HG02970 (cell line): Measurements from ENCODE around the gene MRPL24.
"Not testable (repeated sequence)": the region's sequence is repeated elsewhere in the genome, so short reads cannot be mapped to it uniquely, and the experiment has no call there.

Experiments
- ATAC-seq: cut with Tn5 transposase; IDR thresholded peaks from one replicate; pipeline ENCODE4 v1.9.1; 2021; ENCODE audit warnings: mild to moderate bottlenecking, moderate library complexity, moderate number of reproducible peaks; ENCODE audit not compliant: unreplicated experiment, low FRiP score

Gene MRPL24

DNA sequence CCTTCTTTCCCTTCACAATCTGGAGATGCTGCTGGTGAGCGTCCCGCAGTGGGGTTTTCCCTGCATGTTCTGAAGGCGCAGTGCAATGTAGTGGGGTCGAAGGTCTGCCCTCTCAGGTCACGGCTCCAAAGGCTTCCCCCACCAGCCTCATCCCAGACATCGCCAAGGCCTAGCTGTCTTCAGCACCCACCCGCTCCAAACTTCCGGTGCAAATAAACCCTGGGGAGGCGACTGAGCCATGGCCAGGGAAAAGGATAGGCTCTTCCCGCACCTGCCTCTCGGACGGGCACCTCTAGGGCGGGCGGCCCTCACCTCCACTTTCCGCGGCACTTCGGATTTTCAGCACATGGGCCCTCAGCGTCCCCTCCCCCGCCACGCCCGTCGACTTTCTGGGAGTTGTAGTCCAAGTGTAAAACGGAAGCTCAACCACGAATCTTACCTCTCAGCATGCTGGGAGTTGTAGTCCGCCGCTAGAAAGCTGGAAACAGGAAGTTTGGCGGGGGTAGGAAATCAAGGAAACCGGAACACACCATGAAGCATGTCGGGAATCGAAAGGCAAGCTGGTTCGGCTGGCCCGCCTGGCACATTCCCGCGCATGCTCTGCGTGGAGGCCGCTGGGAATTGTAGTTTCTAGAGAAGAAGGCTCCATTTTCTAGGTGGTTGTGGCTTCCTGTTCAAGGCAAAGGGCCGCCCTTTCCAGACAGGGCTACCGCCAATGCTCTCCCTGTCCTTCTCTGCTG lies at the start of gene MRPL24:
Gene MRPL24 (minus strand): TSS at position 348 of the 740 bp plus-strand sequence. CDS start 2,384 bp downstream, outside the sequence.
- peak; percentile 81 for ATAC-seq

DNA sequence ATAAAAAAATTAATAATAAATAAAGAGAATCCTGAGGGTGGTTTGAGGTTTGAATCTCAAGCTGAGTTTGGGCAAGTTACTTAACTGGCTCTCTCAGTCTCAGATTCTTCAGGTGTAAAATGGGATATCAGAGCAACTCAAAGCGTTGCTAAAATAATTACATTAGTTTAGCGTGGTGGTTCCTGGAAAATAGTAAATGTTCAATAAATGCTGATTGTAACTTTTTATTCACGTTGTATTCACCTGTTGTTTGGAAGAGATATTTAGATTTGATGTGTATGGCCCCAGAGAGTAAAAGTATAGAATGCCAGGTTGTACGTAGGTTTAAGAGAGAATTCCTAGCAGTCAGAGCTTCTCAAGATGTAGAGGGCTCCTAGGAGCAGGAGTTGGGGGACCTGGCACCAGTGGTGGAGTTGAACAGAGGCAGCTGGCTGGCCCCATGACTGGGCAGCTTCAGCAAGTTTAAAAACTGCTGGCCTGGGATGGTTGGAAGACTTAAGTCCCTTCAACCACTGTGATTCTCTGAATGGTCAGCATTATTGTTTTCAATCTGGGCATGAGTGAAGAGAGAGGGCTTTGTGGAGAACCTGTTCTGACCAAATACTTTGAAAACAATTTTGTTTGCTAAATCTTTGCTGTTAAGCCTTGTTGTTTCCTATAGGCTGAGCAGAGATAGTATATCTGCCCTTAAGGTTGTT lies 48.9 kb upstream of the MRPL24 start:
- ATAC-seq: no peak

GRCh38 chr1:156788136-156788535 lies 47.2 kb upstream of the MRPL24 start:
- ATAC-seq: no peak

GRCh38 chr1:156786640-156787039 lies 45.8 kb upstream of the MRPL24 start:
- no peak for ATAC-seq

DNA sequence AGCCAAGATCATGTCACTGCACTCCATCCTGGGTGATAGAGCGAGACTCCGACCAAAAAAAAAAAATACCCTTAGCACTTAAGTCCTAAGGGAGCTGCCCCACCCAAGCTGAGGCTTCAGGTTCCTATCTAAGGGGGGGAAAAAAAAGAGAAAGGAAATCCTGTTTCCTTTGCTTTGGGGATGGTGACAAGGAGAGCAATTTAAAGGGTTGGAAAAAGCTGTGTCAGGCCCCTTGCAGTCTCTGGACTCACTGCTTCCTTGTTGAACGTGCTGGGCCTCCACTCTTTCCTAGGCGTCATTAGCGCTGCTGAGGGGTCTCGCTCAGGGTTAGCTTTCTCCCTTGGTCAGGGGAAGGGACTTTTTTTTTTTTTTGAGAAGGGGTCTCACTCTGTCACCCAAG lies 44.6 kb upstream of the MRPL24 start:
- ATAC-seq: no peak

GRCh38 chr1:156781585-156782186 lies 40.8 kb upstream of the MRPL24 start:
- no peak for ATAC-seq

DNA sequence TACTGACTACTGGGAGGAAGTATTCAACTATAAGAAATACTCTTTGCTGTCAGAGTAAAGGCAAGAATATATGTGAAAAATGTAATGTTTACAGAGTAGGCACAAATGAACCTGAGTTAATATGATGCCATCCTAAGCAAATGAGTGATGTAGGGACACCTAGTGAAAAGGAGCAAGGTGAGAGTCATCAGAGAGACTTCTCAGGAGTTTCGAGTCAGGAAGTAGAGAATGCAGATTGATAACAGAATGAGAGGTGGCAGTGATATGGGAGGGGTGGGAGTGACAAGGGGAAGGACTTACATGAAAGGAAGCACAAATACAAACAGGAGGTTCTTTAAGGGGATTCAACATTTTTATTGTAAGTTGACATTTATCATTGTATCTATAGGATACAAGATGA lies 36.7 kb upstream of the MRPL24 start:
- ATAC-seq: no peak

DNA sequence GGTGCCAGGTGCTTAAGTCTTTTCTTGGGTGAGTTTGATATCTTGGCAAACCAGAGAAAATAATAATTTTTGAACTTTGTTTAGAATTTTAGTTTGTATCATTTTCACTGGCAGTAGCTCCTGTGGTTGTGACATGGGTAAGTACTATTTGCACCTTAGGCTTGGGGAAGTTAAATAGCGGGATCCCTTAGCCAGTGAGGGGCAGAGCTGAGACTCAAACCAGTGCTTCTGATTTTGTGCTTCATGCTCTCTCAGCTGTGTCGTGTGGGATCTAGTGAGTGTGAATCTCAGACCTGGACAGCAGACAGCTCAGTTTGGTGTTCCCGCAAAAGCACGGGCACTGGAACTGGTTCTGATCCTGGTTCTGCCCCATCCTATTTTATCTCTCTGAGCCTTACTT lies 36.1 kb upstream of the MRPL24 start:
- no peak for ATAC-seq

- ATAC-seq: no peak
These were observed 34.9 kb upstream of the MRPL24 start for GRCh38 chr1:156775799-156776198.

GRCh38 chr1:156773607-156774006 lies 32.7 kb upstream of the MRPL24 start:
- no peak for ATAC-seq

GRCh38 chr1:156772728-156773497 lies 32.0 kb upstream of the MRPL24 start:
- no peak for ATAC-seq

DNA sequence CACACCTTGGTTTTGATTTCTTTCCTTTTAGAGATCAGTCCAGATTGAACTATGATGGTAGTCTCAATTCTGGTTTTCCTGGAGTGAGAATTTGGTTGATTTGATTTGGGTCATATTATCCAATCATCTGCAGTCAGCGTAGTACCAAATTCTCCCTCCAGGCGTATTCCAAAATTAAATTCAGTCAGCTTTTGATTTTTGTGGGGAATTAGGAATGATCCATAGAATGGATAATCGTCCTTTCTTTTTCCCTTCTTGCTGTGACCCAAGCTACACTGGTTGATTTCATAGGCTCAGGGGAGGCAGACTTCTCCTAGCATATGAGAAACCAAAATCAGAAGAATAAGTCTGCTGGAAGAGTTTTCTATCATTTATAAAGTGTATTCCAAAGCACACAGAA lies 31.3 kb upstream of the MRPL24 start:
- ATAC-seq: no peak

DNA sequence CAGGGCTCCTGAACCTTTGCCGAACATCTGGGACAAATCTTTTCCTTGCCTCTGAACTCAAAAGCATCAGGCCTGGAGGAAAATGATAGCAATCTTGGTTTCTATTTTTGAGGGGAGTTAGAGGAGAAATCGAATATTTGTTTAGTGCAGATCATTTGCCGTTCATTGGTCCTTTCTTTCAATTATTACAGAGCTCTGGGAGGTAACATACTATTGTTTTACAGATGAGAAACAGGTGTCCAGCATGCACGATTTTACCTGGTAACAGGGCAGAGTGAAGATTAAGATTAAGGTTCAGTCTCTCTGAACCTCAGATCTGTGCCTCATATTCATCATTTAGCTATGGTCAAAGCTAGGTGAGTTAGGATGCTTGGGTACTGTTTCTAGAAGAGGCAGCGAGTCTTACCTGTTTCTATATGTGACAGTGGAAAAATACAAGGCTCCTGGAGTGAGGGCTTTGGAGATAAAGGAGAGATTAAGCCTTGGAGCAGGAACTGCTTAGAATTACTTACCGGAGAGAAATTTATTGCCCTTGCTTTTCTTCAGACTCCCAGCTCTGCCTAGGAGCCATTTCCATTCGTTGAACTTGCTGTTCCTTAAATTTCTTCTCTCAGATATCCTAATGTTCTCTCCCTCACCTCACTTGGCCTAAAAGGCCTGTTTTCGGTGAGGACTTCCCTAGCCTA lies 27.9 kb upstream of the MRPL24 start:
- no peak for ATAC-seq

DNA sequence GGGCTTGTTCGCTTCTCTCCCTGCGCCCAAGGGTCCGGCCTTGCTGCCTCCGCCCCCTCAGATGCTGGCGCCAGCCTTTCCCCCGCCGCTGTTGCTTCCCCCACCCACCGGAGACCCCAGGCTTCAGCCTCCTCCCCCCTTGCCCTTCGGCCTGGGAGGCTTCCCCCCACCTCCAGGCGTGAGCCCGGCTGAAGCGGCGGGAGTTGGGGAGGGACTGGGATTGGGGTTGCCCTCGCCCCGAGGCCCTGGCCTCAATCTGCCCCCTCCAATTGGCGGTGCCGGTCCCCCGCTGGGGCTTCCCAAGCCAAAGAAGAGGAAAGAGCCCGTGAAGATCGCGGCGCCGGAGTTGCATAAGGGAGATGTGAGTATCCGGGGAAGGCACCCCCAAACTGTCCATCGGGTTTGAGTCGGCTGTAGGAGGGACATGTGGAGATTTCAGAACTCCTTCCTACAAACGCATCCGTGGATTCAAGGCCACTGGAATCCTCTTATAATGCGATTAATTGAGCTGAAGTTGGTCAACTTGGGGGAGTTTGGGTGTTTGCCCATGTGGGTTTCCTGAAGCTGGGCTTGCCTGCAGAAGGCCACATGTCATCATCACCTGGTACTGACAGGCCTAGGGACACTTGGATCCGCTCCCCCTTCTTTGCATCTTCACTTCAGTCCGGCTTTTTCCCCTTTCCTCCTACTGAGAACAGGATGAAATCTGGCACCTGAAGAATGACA lies 27.2 kb upstream of the MRPL24 start:
- peak; percentile 4 for ATAC-seq

DNA sequence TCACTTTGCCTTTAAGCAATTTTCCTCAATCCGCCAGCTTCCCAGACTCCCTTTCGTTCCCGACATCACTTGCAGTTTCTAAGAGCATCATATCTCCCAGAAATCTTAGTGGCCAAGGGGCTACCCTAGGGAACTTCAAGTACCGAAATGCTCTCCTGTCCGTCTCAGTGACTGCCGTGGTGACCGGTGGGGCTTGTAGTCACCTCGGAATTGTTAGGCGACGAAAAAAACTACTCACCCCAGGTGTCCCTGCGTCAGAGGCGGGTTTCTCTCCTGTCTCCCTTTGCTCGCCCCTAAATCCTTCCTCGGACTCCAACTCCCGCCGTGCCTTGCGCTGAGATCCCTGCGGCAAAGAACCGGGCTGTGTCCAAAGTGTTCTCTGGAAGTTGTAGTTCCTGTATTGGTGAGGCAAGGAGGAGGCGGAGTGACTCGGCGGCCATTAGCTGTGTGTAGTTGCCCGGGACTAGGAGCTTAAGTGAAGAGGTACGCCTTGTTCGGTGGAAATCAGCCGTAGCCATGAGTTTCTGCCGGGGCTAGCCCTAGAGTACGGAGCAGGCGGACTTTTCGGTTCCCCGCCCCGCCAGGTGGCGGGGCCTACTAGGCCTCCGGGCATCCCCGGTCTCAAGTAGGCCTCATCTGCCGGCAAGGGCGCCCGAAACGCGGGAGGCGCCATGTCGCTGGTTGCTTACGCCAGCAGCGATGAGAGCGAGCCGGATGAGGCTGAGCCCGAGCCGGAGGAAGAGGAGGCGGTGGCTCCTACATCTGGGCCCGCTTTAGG lies 26.4 kb upstream of the MRPL24 start, which contains the start of gene PRCC:
Gene PRCC (plus strand): TSS at position 435 of the 778 bp plus-strand sequence. CDS start 237 bp downstream, at position 672.
- ATAC-seq: peak; percentile 92

DNA sequence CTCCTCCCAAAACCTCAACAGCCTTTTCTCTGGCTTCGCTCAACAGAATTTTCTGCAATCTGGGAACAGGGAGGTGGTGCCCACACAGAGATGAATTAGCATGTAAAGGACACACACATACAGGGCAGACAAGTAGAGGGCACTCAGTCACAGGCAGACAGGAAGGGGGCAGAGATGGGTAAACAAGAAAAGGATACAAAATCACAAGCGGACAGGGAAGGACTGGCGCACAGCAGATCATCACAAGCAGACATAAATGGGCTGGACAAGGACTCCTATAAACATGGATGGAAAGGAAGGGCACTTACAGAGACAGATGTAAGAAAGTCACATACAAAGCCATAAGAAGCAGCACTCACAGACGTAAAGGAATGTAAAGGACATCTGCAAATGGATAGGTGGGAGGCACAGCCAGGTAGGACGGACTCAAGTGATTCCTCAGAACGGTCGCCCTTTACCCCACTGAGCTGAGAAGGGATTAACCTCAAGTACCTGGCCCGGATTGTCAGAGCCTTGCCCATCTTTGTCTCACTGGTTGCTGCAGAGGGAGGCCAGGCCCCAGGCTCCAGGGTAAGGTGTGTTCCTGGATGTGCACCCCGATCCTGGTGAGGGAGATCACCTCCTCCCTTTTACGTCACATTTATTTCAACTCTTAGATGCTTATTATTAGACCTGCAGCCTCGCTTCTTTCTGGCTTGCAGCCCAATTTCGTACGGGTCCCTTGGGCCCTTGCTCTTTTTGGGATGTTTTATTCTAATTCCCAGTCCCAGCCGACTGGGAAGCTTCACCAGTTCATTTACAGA lies 25.6 kb upstream of the MRPL24 start:
- ATAC-seq: no peak

- no peak for ATAC-seq
These were observed 24.8 kb upstream of the MRPL24 start for GRCh38 chr1:156765666-156766065.

GRCh38 chr1:156765136-156765535 lies 24.2 kb upstream of the MRPL24 start:
- ATAC-seq: not testable (repeated sequence)
